H4 (cell line): Measurements from ENCODE around the gene GRIFIN. TPM values are rescaled to one million over a fixed set of nuclear protein-coding genes. Genes with fewer than 3 reads are reported as not detected.

Experiments used
- DNase-seq: peaks from one replicate; pipeline ENCODE4 v3.0.0-alpha.2; 2015; ENCODE audit warnings: low spot score
- total RNA-seq: library from RNA; depleted of rRNA; stranded (reverse); fragments of >200 nt; shearing (Covaris generic); gene quantifications from 2 replicates; pipeline ENCODE4 v1.2.3, GENCODE V29; 2014; rRNA removed

GRIFIN gene
- total RNA-seq, 1 experiment from 2014 or later, result not detected

- DNase-seq, result no peak
Measured at GRCh38 chr7:2433713-2434550, 42.3 kb downstream of the GRIFIN start.

GRCh38 chr7:2432910-2433712 lies 43.1 kb downstream of the GRIFIN start:
- DNase-seq, result no peak

GRCh38 chr7:2431260-2431867 lies 44.8 kb downstream of the GRIFIN start:
- DNase-seq, result no peak

- DNase-seq, result no peak
Measured at GRCh38 chr7:2425749-2426148, 50.4 kb downstream of the GRIFIN start.

Other genes with a start within 250 kb of the GRIFIN start
- 116 and 121 TPM in 2 replicates for gene MAD1L1, start 243.5 kb downstream of the GRIFIN start, total RNA-seq
- gene MRM2, start 234.2 kb downstream of the GRIFIN start, total RNA-seq, result 66.9 and 93.0 TPM in 2 replicates
- gene NUDT1, start 234.2 kb downstream of the GRIFIN start, total RNA-seq, result 162 and 206 TPM in 2 replicates
- 27.7 and 40.2 TPM in 2 replicates for gene SNX8, start 162.0 kb downstream of the GRIFIN start, total RNA-seq
- gene EIF3B, start 121.6 kb downstream of the GRIFIN start, total RNA-seq, result 361 and 382 TPM in 2 replicates
- gene CHST12, start 72.8 kb downstream of the GRIFIN start, total RNA-seq, result 18.8 and 20.6 TPM in 2 replicates
- gene LFNG, start 43.4 kb upstream of the GRIFIN start, total RNA-seq, result 11.0 and 14.7 TPM in 2 replicates
- 31.7 and 41.5 TPM in 2 replicates for gene BRAT1, start 79.1 kb upstream of the GRIFIN start, total RNA-seq
- gene IQCE, start 82.6 kb upstream of the GRIFIN start, total RNA-seq, result 13.5 and 17.2 TPM in 2 replicates
- 25.2 and 25.3 TPM in 2 replicates for gene TTYH3, start 155.6 kb upstream of the GRIFIN start, total RNA-seq
- gene AMZ1, start 211.8 kb upstream of the GRIFIN start, total RNA-seq, result not detected in 2 replicates